NAMALWA (cell line): ENCODE results near the gene MRPS2.
A peak's percentile ranks its signal among the peaks of the same experiment; 100 is the strongest.
"Not testable (repeated sequence)": the region's sequence is repeated elsewhere in the genome, so short reads cannot be mapped to it uniquely, and the experiment has no call there.

Experiments used
- DNase-seq: peaks from one replicate; pipeline ENCODE4 v3.0.0-alpha.2; 2015; ENCODE audit warnings: low spot score

The MRPS2 gene

DNA sequence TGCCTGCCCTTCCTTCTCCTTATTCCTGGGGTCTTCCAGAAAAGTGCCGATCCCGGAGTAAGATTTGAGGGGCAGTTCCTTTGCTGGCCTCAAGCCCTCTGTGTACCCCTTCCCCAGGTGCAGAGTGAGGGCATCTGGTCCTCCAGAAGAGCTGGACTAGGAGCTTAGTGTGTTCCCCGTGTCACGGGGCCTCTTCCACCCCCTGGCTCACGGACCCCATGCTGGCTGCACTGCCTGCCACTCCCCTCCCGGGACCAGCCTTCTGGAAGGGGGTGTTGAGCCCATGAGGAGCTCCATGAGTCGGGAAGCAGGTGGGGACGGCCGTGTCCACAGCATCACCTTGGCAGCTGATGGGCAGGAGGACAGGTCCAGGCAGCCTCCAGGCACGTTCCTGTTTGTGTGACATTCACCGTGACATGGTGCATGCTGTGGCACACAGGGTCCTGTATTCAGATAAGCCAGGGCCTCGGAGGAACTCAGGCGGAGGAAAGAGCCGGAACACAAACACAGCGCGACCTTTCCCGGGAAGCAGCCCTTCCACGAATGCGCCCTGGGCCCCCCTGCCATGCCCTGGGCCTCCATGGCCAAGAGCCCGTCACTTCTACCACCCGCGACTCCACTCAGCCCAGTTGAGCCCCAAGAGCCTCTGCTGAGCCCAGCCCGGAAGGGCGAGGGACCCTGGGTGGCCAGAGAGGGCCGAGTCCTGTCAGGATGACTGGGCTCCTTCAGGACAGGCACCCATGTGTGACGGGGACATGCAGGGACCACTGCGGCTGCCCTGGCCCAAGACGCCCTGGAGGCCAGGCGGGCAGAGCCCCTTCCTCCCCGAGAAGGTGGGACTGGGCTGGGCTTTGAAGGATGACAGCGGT, 14.8 kb downstream of the MRPS2 start:
- DNase-seq, result no peak

DNA sequence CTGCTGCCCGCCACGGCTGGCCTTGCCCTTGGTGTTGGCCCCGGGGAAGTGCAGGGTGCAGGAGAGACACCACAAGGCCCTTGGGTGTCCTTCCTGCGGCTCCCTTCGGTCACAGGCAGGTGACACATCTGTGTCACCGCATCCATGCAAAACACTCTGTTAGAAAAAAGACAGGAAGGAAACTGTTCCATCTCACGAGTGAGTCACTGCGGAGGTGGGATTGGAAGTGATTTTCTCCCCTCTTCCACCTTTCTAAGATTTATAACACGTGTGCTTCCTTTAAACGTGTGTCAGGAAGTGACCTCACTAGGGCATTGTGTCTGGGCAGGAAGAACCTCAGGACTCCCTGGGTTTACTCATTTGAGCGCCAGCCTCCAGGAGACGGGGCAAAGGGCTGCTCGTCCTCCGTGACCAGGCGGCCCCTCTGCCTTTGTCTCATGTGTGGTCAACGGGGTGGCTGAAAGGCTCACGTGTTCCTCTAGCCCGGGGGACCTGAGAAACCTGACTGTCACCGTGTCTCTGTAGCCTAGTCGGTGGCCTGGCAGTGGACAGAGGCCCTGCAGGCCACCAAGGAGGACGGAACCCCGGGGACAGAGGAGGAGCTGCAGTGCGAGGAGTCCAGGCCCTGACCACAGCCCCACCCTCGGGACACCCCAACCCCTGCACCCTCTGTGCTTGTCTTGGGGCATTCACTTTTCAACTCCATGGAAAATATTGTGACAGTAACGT, 15.8 kb downstream of the MRPS2 start:
- DNase-seq, result no peak

GRCh38 chr9:135517407-135517822, 16.9 kb downstream of the MRPS2 start:
- no peak for DNase-seq

- no peak for DNase-seq
These were observed 18.9 kb downstream of the MRPS2 start for GRCh38 chr9:135519179-135519971.

GRCh38 chr9:135520916-135521607, 20.6 kb downstream of the MRPS2 start, which contains the start of gene LCN1:
LCN1 (plus strand) TSS chr9:135521440; CDS start chr9:135521498, 58 bp downstream.
- no peak for DNase-seq

DNA sequence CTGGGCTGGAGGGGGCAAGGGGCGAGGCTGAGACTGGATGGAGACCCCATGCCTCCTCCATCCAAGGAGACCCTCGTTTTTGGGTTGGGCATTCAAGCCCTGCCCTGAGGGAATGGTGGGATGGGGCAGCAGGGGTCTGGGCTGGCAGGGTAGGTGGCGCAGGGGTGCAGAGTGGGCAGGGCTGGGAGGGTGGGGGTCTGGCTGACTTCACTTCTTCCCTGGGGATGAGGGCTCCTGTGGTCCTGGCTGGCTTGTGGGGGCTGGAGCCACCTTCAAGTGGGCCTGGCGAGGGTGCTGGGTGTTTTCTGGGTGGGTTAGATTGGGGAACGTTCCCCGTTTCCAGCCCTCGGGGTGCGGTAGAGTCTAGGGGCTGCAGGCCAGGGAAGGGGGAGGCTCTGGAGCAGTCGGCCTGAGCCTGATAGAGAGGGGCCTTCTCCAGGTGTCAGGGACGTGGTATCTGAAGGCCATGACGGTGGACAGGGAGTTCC, 21.2 kb downstream of the MRPS2 start:
- DNase-seq, result no peak

- no peak for DNase-seq
These were observed 21.8 kb downstream of the MRPS2 start for GRCh38 chr9:135522137-135522877.

DNA sequence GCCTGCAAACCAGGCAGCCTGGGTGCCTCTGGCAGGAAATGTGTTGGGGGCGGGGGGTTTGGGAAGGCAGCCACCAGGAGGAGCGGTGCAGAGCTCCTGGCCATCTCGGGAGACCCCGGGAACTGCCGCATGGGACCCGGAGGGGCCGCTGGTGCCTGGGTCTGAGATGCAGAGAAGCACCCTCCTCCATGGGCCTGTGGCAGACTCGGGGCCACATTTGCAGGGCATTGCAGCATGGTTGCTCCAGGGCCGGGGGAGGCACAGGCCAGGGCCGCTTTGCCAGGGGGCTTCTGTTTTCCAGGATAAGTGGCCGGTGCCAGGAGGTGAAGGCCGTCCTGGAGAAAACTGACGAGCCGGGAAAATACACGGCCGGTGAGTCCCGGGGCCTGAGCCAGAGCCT, 22.4 kb downstream of the MRPS2 start:
- DNase-seq, result no peak

DNA sequence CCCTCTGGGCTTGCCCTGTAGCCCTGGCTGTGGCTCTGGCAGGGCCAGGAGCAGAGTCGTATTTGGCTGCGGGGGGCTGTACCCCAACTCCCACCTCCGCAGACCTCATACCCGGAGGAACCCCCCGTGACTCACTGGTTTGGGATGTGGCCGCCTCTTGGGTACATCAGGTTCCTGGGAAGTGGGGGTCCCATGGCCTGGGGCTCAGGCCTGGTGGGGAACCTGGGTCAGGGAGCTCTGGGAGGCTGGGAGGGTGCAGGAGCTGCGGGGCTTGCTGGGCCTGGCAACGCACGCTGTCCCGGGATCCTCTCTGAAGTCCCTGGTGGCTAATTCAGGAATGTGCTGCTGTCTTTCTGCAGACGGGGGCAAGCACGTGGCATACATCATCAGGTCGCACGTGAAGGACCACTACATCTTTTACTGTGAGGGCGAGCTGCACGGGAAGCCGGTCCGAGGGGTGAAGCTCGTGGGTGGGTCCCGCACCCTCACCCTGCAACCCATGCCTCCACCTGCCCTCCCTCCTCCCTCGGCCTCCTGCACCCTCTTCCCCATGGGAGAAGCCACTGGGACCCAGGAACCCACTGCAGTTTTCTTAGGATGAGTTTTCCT, 23.1 kb downstream of the MRPS2 start:
- no peak for DNase-seq

DNA sequence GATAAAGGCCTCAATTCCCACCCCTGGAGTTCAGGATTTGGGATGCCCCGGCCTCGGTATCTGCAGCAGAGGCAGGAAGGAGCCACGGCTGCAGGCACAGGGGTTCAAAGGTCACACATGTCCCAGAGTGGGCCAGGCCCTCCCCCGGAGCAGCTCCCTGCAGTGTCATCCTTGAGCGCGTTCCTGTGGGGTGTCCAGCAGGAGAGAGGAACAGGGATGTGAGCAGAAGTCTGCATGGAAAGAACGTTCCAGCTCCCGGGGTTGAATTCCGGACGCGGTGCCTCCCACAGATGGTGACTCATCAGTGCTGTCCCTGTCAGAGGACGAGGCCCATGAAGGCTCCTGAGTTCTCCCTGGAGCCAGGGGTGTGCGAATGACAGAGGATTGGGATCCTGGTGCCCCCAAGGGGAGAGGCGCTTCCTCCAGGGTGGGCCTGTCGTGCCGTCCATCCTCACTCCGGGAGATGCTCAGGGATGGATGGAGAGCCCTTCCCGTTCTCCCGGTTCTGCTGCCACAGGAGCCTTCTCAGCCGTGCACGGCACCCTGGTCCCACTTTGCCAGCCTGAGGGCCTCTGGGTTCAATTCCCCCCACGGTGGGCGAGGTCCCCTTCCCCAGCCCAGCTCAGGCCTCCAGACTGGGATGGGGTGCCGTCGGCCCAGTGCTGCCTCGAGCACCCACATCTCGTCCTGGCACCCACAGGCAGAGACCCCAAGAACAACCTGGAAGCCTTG, 23.8 kb downstream of the MRPS2 start:
- no peak for DNase-seq

GRCh38 chr9:135525241-135526088, 25.0 kb downstream of the MRPS2 start:
- DNase-seq, result no peak

- DNase-seq, result no peak
These were observed 25.7 kb downstream of the MRPS2 start for GRCh38 chr9:135526089-135526729.

- no peak for DNase-seq
These were observed 26.5 kb downstream of the MRPS2 start for GRCh38 chr9:135526730-135527571.

- DNase-seq, result not testable (repeated sequence)
These were observed 28.5 kb downstream of the MRPS2 start for GRCh38 chr9:135528842-135529435.

DNA sequence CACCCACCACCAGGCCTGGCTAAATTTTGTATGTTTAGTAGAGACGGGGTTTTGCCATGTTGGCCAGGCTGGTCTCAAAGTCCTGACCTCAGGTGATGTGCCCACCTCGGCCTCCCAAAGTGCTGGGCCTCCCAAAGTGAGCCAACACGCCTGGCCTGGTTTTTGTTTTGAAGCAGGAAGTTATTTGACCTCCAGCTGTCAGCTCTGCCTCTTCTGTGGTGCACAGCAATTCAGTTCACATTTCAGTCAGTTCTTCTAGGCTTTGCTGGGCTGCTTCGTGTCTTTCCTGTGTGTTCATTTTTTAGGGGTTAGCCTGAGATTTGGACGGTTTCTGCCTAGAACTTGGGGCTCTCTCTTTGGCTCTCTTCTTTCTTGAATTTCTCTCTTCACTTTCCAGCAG, 29.7 kb downstream of the MRPS2 start:
- DNase-seq, result no peak

DNA sequence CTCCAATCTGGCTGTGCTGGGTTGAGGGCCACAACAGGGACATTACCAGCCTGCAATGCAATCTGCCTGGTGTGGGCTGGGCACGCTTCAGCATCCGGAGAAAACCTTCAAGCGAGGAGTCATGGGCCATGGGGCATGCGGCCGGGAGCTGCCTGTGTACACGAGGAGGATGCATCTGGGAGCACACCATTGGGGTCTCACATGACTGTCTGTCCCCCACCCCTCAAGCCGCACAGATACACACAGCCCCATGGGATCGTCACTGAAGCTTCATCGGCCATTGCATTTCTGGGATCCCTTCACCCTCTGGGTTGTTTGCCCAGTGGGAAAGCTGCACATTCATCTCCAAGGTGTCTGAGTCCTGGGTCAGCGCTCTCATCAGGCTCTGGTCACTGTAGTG, 30.6 kb downstream of the MRPS2 start:
- DNase-seq, result no peak

DNA sequence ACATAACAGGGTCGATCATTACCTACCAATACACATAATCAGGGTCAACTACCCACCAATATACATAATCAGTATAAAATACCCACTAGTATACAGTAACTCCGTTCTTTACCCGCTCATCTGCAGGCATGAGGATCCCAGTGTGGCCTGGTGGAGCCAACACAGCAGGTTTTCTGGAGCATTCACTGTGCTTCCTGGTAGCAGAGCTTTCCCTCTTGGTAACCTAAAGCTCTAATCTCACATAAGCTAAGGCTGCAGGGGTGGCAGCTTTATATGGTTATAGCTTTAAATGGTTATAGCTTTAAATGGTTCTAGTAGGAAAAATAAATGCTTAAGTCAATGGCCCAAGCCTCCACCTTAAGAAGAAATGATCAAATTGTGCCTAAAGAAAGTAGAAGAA, 32.6 kb downstream of the MRPS2 start:
- peak; percentile 26 for DNase-seq
